Ramos (cell line): ENCODE data around the gene VOPP1.

Source experiments
- in situ Hi-C: fragments of 300-500 bp; cut with MboI; formaldehyde crosslinking; loops from one replicate; pipeline ENCODE4 v1.14.3; 2022; ENCODE audit warnings: low sequenced_read_pairs; ENCODE audit not compliant: unreplicated experiment

Gene VOPP1

DNA sequence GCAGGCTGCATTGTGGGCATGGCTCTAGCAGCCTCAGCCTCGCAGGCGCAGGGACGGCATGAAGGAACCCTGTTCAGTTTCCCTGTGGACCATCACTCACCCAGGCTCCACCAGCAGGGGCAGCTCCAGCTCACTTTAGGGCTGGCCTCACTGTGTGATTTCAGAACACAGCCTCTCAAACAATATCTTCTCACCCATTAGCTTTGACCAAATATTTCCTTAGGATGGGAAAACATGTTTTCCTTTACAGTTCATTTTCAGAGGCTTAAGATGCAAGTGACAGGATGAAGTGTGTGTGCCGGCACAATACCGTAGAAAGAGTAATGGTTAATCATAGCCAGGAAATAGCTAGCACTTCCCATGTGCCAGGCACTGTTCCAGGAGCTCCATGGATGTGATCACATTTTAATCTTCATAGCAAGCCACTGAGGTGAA is 149.0 kb downstream of the VOPP1 start:
- in situ Hi-C loops: no loop called here
